Measurements from ENCODE around the gene COMMD4.
"Not testable (repeated sequence)": the region's sequence is repeated elsewhere in the genome, so short reads cannot be mapped to it uniquely, and the experiment has no call there.

Gene COMMD4

DNA sequence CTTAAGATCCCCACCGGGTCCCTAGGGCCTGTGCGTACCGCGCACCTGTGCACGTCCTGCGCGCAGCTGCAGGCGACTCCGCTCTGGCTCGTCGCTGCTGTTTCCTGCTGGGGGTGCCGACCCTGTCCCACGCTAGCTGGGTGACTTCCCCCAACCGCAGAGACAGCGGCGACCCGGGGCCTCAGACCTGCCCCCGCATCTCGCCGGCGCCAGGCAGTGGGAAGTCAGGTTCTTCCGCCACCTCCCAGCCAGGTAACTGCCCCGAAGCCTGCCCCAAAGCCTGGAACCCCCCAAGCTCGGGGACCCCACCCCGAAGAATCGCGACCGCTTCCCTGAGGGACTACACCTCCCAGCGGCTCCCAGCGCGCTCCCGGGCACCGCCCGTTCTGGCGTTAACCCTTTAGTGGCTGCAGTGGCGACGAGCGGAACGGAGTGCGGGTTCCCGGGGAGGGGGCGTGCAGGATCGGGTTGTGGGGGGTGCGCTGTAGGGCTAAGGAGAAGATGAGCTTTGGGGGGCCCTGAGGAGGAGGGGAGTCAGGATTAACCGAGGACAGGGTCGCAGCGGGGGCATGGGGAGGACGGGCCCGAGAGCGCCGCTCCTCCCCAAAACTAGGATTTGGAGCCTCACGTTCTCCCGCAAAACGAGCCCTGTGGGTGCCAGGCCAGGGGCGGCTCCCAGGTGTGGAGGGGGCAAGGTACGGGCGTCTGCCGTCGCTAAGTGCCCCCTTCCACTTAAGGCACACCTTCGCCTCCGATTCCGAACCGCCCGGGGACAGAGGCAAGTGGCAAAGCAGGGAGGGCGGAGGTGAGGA, 11.6 kb downstream of the COMMD4 start:
- Mint-ChIP-seq H3K9me3 (peaks cover 5% of the 10 kb centered on the region), H3K27ac (peak overlapping the region; percentile 79), H3K4me3 (peak overlapping the region; percentile 92), H3K27me3 (no peaks in the 10 kb centered on the region), H3K4me1 (peaks cover 52% of the 10 kb centered on the region), H3K36me3 (peaks cover 19% of the 10 kb centered on the region)
- peak; percentile 93 for ATAC-seq

DNA sequence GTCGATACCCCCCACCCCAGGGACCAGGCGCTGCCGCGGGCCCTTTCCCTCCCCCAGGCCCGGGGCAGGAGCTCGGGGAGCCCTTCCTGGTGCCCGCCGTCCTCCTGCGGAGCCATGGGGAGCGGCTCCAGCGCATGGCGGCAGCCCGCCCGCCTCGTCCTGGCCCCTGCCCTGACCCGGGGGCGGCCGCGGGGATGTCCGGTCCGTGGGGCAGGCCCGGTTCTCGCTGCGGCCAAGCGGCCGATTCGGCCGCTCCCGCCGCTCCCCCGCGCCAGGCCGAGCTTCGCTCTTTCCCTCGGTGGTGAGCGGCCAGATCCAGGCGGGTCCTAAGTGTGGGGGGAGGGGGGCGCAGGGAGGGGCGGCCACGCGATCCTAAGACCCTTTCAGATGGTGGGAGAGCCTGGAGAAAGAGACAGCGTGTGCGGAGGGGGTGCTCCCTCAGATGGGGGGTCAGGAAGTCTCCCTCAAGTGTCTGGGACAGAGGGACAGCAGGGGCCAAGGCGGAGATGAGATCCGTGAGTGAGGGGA, 12.2 kb downstream of the COMMD4 start:
- peak overlapping the region; percentile 79 for H3K27ac Mint-ChIP-seq
- H3K4me1 Mint-ChIP-seq: peaks cover 52% of the 10 kb centered on the region
- ATAC-seq: no peak
- H3K4me3 Mint-ChIP-seq: peak overlapping the region; percentile 92
- H3K27me3 Mint-ChIP-seq: no peaks in the 10 kb centered on the region
- H3K36me3 Mint-ChIP-seq: peaks cover 19% of the 10 kb centered on the region
- peaks cover 5% of the 10 kb centered on the region for H3K9me3 Mint-ChIP-seq

DNA sequence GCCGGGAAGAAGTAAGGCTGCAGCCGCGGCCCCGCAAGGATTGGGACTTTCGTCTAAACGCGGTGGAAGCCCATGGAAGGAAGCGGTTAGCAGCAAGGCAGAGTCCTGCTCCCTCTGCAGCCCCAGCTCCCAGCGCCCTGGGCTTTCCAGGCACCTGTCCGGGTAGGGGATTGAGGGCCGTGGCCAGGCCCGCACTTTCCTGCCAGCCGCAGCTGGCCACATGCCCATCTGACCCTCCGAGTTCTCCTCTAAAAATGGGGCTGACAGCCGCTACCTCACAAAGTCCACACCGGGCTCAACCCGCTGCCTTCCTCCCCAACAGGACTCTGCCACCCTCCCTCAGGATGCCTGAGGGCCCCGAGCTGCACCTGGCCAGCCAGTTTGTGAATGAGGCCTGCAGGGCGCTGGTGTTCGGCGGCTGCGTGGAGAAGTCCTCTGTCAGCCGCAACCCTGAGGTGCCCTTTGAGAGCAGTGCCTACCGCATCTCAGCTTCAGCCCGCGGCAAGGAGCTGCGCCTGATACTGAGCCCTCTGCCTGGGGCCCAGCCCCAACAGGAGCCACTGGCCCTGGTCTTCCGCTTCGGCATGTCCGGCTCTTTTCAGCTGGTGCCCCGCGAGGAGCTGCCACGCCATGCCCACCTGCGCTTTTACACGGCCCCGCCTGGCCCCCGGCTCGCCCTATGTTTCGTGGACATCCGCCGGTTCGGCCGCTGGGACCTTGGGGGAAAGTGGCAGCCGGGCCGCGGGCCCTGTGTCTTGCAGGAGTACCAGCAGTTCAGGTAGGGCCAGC, 12.9 kb downstream of the COMMD4 start:
- no peak for ATAC-seq

DNA sequence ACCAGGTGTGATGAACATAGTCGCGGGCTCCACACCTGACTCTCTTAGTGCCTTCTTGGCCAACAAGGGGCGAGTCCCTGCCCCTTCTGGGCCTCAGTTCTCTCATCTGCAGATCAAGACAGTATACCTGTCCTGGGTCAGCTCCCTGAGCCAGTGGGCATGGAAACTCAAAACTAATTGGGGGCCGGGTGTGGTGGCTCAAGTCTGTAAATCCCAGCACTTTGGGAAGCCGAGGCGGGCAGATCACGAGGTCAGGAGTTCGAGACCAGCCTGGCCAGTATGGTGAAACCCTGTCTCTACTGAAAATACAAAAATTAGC, 13.4 kb downstream of the COMMD4 start:
- Mint-ChIP-seq H3K27ac (peak overlapping the region; percentile 71), H3K36me3 (peaks cover 21% of the 10 kb centered on the region)

More for the DNA sequence above, 12.9 kb downstream of the COMMD4 start:
- peak overlapping the region; percentile 74 for H3K4me3 Mint-ChIP-seq
- peaks cover 19% of the 10 kb centered on the region for H3K36me3 Mint-ChIP-seq
- peaks cover 52% of the 10 kb centered on the region for H3K4me1 Mint-ChIP-seq
- H3K9me3 Mint-ChIP-seq: peaks cover 5% of the 10 kb centered on the region
- H3K27ac Mint-ChIP-seq: no peak overlapping the region
- H3K27me3 Mint-ChIP-seq: no peaks in the 10 kb centered on the region

DNA sequence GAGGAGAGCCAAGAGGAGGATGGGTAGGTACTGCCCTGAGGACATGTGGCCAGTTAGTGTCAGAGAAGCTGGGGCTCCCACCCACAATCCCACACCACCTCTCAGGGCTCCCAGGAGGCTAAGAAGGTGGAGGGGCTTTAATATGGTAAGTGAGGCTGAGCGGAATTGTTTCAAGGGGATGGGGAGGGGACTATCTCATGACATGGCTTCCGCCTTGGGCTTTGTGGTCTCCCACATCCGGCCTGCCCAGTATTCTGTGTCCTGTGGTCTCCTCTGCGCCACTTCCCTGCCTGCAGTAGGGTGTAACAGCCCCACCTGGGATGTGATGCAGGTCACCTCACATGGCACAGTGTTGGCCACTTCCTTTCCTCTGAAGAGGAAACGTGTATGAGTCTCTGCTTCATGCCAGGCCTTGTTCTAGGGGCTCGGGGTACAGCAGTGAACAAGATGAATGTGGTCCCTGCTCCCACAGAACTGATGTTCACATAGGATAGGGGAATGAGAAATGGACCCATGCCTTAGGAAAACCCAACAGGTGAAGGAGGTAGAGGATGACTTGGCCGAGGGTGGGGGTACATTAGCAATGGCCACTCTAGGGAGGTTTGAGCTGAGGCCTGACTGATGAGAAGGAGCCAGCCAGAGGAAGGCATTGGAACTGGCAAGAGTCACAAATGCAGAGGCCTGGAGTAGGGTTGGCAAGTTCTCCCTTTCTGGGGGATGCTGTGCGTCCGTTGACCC, 14.2 kb downstream of the COMMD4 start:
- peaks cover 47% of the 10 kb centered on the region for H3K4me1 Mint-ChIP-seq
- H3K36me3 Mint-ChIP-seq: peaks cover 28% of the 10 kb centered on the region
- peak overlapping the region; percentile 38 for H3K4me3 Mint-ChIP-seq
- H3K27me3 Mint-ChIP-seq: no peaks in the 10 kb centered on the region
- H3K27ac Mint-ChIP-seq: peak overlapping the region; percentile 71
- peak; percentile 85 for ATAC-seq
- peaks cover 5% of the 10 kb centered on the region for H3K9me3 Mint-ChIP-seq

More for the DNA sequence above, 13.4 kb downstream of the COMMD4 start:
- not testable (repeated sequence) for ATAC-seq, H3K27me3 Mint-ChIP-seq, H3K9me3 Mint-ChIP-seq
- Mint-ChIP-seq H3K4me3 (peak overlapping the region; percentile 38), H3K4me1 (peaks cover 47% of the 10 kb centered on the region)

DNA sequence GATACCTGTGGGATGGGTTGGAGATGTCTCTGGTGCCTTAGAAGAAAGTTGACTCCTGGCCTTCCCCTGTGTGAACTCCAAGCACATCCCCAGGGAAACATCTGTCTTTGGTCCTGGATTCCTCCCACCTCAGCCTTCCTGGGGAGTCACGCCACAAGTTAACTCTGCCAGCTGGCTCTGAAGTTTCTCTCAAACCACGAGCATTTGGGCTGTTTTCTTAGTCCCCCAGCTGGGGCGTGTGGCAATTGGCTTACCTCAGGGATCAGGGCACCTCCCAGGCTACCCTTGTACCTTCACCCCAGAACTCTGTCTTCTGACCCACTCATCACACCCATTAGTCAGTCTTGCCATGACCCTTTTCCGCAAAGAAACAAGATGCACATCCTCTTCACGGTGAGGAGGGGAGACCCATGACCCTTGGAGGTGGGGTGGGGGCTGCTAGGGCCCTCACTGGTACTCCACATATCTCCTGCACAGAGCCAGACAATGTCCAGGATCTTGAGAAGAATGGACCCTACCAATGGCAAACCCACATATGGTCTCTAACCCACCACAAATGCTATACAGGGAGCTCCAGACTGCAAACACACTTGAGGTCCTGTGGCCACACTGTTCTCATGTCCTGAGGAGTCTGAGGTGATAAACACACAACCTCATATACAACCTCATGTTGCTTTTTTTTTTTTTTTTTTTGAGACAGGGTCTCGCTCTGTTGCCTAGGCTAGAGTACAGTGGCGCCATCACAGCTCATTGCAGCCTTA, 14.9 kb downstream of the COMMD4 start:
- Mint-ChIP-seq H3K4me1 (peaks cover 41% of the 10 kb centered on the region), H3K27ac (peak overlapping the region; percentile 71), H3K4me3 (no peak overlapping the region), H3K9me3 (peaks cover 5% of the 10 kb centered on the region), H3K36me3 (peaks cover 32% of the 10 kb centered on the region), H3K27me3 (no peaks in the 10 kb centered on the region)
- no peak for ATAC-seq

DNA sequence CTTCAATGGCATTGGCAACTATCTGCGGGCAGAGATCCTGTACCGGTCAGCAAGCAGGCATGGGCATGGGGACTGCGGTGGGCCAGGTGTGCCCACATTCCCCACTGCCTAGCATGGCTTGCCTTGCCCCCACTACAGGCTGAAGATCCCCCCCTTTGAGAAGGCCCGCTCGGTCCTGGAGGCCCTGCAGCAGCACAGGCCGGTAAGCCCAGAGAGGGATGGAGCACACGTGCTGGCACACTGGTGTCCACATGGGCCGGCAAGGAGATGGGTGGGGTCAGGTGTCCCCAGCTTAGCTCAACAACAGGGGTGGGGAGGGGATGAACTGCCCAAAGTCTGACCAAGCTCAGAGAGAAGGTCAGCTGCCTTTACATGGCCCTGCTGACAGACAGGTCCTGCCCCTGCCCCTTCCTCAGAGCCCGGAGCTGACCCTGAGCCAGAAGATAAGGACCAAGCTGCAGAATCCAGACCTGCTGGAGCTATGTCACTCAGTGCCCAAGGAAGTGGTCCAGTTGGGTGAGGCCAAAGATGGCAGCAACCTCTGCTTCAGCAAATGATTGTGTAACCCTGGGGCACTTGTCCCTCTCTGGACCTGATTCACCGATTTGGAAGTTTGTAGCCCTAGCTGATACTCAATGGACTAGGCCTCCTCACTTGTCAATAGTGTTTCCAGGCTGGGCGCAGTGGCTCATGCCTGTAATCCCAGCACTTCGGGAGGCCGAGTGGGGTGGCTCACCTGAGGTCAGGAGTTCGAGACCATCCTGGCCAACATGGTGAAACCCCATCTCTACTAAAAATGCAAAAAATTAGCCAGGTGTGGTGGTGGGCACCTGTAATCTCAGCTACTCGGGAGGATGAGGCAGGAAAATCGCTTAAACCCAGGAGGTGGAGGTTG, 16.6 kb downstream of the COMMD4 start:
- no peaks in the 10 kb centered on the region for H3K27me3 Mint-ChIP-seq
- peaks cover 5% of the 10 kb centered on the region for H3K9me3 Mint-ChIP-seq
- peaks cover 32% of the 10 kb centered on the region for H3K4me1 Mint-ChIP-seq
- H3K4me3 Mint-ChIP-seq: no peak overlapping the region
- H3K36me3 Mint-ChIP-seq: peaks cover 46% of the 10 kb centered on the region
- ATAC-seq: no peak
- no peak overlapping the region for H3K27ac Mint-ChIP-seq

DNA sequence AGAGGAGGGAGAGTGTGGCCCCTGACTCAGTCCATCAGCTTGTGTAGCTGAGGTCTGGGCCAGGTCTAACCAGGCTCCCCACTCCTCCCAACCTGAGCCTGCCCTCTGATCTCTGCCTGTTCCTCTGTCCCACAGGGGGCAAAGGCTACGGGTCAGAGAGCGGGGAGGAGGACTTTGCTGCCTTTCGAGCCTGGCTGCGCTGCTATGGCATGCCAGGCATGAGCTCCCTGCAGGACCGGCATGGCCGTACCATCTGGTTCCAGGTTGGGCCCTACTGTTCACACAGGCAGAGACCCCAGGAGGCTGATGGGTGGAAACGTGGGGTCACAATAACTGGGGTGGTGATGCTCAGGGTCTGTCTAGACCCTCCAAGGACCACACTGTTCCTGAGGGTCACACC, 17.7 kb downstream of the COMMD4 start:
- no peaks in the 10 kb centered on the region for H3K27me3 Mint-ChIP-seq
- H3K4me3 Mint-ChIP-seq: no peak overlapping the region
- no peak overlapping the region for H3K27ac Mint-ChIP-seq
- no peak for ATAC-seq
- H3K4me1 Mint-ChIP-seq: peaks cover 22% of the 10 kb centered on the region
- H3K36me3 Mint-ChIP-seq: peaks cover 55% of the 10 kb centered on the region
- H3K9me3 Mint-ChIP-seq: peaks cover 3% of the 10 kb centered on the region

DNA sequence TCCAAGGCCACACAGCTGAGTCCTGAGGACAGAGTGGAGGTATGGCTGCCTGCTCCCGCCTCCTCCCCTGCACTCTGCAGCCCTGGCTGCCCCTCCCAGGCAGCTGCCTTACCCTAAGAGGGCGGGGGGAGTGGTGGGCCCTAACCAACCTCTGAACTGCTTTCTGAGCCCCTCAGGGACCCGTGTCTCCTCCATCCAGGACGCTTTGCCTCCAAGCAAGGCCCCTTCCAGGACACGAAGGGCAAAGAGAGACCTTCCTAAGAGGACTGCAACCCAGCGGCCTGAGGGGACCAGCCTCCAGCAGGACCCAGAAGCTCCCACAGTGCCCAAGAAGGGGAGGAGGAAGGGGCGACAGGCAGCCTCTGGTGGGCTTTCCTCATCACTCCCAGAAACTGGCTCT, 18.6 kb downstream of the COMMD4 start:
- no peak overlapping the region for H3K27ac Mint-ChIP-seq
- no peak for ATAC-seq
- H3K36me3 Mint-ChIP-seq: peaks cover 62% of the 10 kb centered on the region
- peaks cover 3% of the 10 kb centered on the region for H3K9me3 Mint-ChIP-seq
- H3K27me3 Mint-ChIP-seq: no peaks in the 10 kb centered on the region
- peaks cover 16% of the 10 kb centered on the region for H3K4me1 Mint-ChIP-seq
- no peak overlapping the region for H3K4me3 Mint-ChIP-seq

DNA sequence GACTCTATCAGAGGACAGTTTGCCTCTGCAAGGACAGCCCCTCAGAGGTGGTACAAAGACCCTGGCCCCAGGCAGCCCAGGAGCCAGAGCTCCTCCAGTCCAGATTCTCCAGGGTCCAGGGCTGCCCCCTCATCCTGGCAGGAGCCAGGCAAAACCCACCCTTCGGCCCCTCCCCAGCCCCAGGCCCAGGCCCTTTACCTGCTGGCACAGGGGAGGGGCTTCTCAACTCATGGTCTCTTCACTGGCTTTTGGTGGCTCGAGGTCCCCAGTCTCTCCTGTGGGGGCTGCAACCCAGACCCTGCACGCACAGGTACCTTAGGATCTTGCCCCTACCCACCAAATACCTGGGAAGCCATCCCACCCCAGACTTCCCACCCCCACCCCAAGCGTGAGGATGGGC, 19.5 kb downstream of the COMMD4 start:
- H3K4me1 Mint-ChIP-seq: peaks cover 7% of the 10 kb centered on the region
- H3K36me3 Mint-ChIP-seq: peaks cover 60% of the 10 kb centered on the region
- no peak overlapping the region for H3K4me3 Mint-ChIP-seq
- no peaks in the 10 kb centered on the region for H3K27me3 Mint-ChIP-seq
- no peak for ATAC-seq
- H3K9me3 Mint-ChIP-seq: no peaks in the 10 kb centered on the region
- no peak overlapping the region for H3K27ac Mint-ChIP-seq

DNA sequence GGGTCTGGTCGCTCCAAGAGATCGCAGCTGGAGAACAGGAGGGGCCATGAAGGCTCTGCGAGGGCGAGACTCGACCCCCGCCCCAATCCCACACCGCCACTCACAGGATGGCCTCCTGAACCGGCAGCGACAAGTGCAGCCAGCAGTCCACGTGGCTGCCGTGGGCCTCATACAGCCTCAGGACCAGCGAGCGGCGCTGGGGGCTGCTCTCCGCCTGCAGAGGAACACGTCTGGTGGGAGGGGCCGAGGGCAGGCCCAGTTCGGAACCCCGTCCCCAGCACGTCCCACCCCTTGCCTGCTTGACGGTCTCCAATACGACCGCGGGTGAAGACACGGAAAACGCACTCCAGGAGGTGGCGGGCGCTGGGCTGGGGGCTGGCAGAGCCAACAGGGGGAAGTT, 20.1 kb downstream of the COMMD4 start:
- H3K27me3 Mint-ChIP-seq: no peaks in the 10 kb centered on the region
- ATAC-seq: no peak
- peaks cover 59% of the 10 kb centered on the region for H3K36me3 Mint-ChIP-seq
- H3K27ac Mint-ChIP-seq: no peak overlapping the region
- H3K9me3 Mint-ChIP-seq: no peaks in the 10 kb centered on the region
- peaks cover under 1% of the 10 kb centered on the region for H3K4me1 Mint-ChIP-seq
- H3K4me3 Mint-ChIP-seq: no peak overlapping the region

DNA sequence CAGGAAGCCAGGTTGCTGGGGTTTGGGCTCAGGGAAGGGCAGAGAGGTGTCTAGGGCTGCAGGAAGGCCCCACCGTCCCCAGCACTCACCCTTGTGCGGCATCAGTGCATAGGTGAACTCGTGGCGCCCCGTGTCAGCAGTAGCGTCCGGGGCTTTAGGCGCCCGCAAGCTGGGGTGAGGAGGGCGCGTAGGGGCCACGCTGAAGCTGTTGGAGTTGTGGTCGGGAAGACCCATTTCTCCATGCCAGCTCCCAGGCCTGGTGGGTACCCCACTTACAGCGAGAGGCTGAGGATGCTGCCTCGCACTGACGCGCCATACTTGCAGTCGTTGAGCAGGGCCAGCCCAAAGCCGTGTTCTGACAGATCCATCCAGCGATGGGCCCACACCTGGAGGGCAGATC, 20.7 kb downstream of the COMMD4 start:
- H3K4me1 Mint-ChIP-seq: no peaks in the 10 kb centered on the region
- no peak overlapping the region for H3K27ac Mint-ChIP-seq
- H3K36me3 Mint-ChIP-seq: peaks cover 60% of the 10 kb centered on the region
- H3K9me3 Mint-ChIP-seq: no peaks in the 10 kb centered on the region
- no peaks in the 10 kb centered on the region for H3K27me3 Mint-ChIP-seq
- no peak overlapping the region for H3K4me3 Mint-ChIP-seq
- no peak for ATAC-seq

DNA sequence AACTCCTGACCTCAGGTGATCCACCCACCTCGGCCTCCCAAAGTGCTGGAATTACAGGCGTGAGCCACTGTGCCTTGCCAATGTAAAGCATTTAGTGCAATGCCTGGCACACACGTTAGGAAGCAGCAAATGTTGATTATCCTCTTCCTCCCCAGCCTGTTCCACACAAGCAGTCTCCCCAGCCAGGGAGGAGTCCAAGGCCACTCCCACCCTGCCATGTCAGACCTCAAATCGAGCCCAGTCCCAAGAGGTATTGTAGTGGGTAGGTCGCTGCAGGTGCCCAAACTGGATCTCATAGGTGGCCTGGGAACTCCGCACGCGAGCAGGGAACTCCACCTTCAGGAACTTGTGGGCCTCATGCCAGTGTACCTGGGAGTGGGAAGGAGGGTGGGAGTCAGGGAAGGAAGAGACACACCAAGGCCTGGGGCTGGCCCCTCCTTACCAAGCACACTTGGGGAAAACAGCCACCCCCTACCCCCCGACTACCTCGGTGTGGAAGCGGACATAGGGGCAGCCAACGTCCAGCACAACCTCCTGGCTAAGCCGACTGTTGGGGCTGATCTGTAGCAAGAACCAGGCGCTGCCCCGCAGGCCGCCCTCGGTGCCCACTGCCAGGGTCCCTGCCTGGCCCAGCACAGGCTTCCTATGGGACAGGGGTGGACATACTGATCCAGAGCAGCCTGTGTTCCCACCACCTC, 22.3 kb downstream of the COMMD4 start:
- ATAC-seq: no peak
- Mint-ChIP-seq H3K27ac (no peak overlapping the region), H3K4me3 (no peak overlapping the region), H3K36me3 (peaks cover 63% of the 10 kb centered on the region), H3K4me1 (no peaks in the 10 kb centered on the region), H3K9me3 (no peaks in the 10 kb centered on the region), H3K27me3 (no peaks in the 10 kb centered on the region)

Measured in stimulated activated memory B cell treated with anti-CD40 and anti-IgM and Interleukin-4, amounts not matched to agents 10 μg/mL and 1 μg/mL and 100 μg/mL, for 72 hours (primary cell).